MCF 10A (cell line): ENCODE data around the gene TRDN. TPM values are rescaled to one million over a fixed set of nuclear protein-coding genes. Genes with fewer than 3 reads are reported as not detected.

ENCODE experiments used
- BruUV-seq: library from RNA; stranded (reverse); fragments of 400-500 nt; replicated peaks from 2 replicates; lab custom pipeline; 2021; lab: Mats Ljungman, UMichigan
- CTCF ChIA-PET: fragments of 300-600 bp; sonication (Branson Sonifier 250); formaldehyde crosslinking; extraction: SDS; loops from one replicate; lab custom pipeline; 2021; ENCODE audit warnings: antibody characterized with exemption, inconsistent platforms; lab: Yijun Ruan, JAX
- POLR2A ChIA-PET: fragments of 300-600, 350-650 bp; sonication (Branson Sonifier 250); formaldehyde crosslinking; extraction: SDS; loops from one replicate; lab custom pipeline; 2020; ENCODE audit warnings: antibody characterized with exemption, inconsistent platforms; lab: Yijun Ruan, JAX
- DNase-seq: peaks from one replicate; pipeline ENCODE4 v3.0.0-alpha.2; 2018; ENCODE audit not compliant: unreplicated experiment
- H3K27ac Mint-ChIP-seq: one replicate; pipeline ENCODE4 v1.8.0; 2022; ENCODE audit warnings: mild to moderate bottlenecking, low read depth, mixed read lengths; ENCODE audit not compliant: unreplicated experiment
- H3K27me3 Mint-ChIP-seq: one replicate; pipeline ENCODE4 v1.8.0; 2022; ENCODE audit warnings: mixed read lengths; ENCODE audit not compliant: insufficient read depth, unreplicated experiment
- H3K36me3 Mint-ChIP-seq: one replicate; pipeline ENCODE4 v1.8.0; 2022; ENCODE audit warnings: mild to moderate bottlenecking, moderate library complexity, mixed read lengths; ENCODE audit not compliant: insufficient read depth, unreplicated experiment
- H3K4me1 Mint-ChIP-seq: one replicate; pipeline ENCODE4 v1.8.0; 2022; ENCODE audit warnings: mixed read lengths; ENCODE audit not compliant: insufficient read depth, unreplicated experiment
- H3K4me3 Mint-ChIP-seq: one replicate; pipeline ENCODE4 v1.8.0; 2022; ENCODE audit warnings: mild to moderate bottlenecking, moderate library complexity, mixed read lengths; ENCODE audit not compliant: unreplicated experiment
- H3K9me3 Mint-ChIP-seq: one replicate; pipeline ENCODE4 v1.8.0; 2022; ENCODE audit warnings: mixed read lengths; ENCODE audit not compliant: unreplicated experiment
- intact Hi-C: fragments of 100-400 bp; cut with micrococcal nuclease; formaldehyde crosslinking; loops from 2 replicates; pipeline ENCODE4 v1.14.1; 2022
- total RNA-seq: library from RNA; stranded (reverse); gene quantifications from 2 replicates; pipeline ENCODE4 v1.2.3, GENCODE V29; 2022
- TF ChIP-seq, protein P1 (sequence below): fragments of 200-600 bp; IDR thresholded peaks from one replicate; pipeline ENCODE4 v1.8.0; 2022; ENCODE audit warnings: antibody characterized with exemption, mild to moderate bottlenecking; ENCODE audit not compliant: unreplicated experiment

TRDN gene
- total RNA-seq, 1 experiment from 2014 or later = not detected

DNA sequence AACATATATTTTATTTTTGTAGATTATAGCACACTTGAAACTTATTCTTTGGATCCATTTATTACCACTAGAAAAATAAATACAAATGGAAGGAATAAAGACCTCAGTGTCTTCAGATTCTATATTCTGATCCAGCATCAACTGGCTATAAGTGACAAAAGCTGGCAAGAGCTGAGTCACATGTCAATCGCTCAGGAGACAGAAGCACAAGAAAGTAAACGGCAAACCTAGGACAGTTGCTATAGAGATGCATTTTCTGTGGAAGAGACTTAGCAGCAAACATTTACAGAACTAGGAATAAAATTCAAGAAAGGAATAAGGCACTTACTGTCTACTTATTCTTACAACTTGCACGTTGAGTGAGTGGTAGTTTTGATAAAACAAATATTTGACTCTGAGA lies 410.4 kb downstream of the TRDN start:
- Mint-ChIP-seq H3K9me3 (peaks cover 6% of the 10 kb centered on the region), H3K36me3 (no peaks in the 10 kb centered on the region), H3K4me1 (peaks cover 7% of the 10 kb centered on the region), H3K4me3 (no peak overlapping the region), H3K27ac (no peak overlapping the region), H3K27me3 (no peaks in the 10 kb centered on the region)
- ChIA-PET POLR2A (no interaction called here), CTCF (no interaction called here)
- no peak for DNase-seq
- TF ChIP-seq, protein P1, sequence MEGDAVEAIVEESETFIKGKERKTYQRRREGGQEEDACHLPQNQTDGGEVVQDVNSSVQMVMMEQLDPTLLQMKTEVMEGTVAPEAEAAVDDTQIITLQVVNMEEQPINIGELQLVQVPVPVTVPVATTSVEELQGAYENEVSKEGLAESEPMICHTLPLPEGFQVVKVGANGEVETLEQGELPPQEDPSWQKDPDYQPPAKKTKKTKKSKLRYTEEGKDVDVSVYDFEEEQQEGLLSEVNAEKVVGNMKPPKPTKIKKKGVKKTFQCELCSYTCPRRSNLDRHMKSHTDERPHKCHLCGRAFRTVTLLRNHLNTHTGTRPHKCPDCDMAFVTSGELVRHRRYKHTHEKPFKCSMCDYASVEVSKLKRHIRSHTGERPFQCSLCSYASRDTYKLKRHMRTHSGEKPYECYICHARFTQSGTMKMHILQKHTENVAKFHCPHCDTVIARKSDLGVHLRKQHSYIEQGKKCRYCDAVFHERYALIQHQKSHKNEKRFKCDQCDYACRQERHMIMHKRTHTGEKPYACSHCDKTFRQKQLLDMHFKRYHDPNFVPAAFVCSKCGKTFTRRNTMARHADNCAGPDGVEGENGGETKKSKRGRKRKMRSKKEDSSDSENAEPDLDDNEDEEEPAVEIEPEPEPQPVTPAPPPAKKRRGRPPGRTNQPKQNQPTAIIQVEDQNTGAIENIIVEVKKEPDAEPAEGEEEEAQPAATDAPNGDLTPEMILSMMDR = no peak
- BruUV-seq = no TSS peak
- intact Hi-C loops = no loop called here

DNA sequence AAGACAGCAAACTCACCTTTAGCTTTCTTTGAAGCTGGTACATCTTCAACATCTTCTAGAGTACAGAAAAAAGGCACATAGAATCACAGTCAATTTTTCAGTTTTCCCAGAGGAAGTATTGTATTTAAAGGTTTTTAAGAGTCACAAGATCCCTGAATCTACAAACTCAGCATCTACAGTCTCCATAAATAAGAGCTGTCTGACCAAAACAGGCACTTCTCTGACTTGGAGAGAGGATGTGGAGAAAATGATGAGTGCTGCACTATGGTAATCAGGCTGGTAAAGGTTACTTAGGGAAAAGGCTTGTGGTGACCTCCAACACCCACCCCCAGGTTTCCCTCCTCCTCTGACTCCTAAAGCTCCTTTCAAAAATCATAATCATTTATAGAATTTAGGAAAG lies 412.7 kb downstream of the TRDN start:
- POLR2A ChIA-PET = interaction anchor here (0.9 kb wide), 1 partner anchor 45 kb away, joined by 3 read pairs; no protein-coding TSS in a partner anchor
- no peak for DNase-seq
- Mint-ChIP-seq H3K9me3 (peaks cover 6% of the 10 kb centered on the region), H3K27ac (no peak overlapping the region), H3K4me3 (no peak overlapping the region), H3K4me1 (peaks cover 7% of the 10 kb centered on the region), H3K27me3 (no peaks in the 10 kb centered on the region), H3K36me3 (no peaks in the 10 kb centered on the region)
- no TSS peak for BruUV-seq
- CTCF ChIA-PET = no interaction called here
- TF ChIP-seq, protein P1 = no peak
- intact Hi-C loops = no loop called here

DNA sequence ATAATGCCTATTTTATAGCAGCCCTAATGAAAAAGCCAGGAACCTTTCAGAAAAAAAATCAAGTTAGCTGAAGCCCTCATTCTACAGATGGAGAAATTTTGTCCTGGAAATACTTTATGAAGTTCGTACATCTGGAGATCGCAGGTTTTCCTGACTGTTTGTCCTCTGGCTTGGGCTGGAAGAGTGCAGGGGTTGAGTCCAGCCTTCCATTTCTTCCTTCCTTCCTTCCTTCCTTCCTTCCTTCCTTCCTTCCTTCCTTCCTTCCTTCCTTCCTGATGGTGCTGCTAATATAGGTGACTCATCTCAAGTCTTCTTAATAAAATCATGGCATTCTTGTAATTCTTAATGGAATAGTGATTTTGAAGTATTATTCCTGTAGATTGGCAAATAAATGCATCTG lies 413.3 kb downstream of the TRDN start:
- BruUV-seq = no TSS peak
- ChIA-PET POLR2A (interaction anchor here (0.9 kb wide), 1 partner anchor 44 kb away, joined by 3 read pairs; no protein-coding TSS in a partner anchor), CTCF (no interaction called here)
- no peak overlapping the region for H3K4me3 Mint-ChIP-seq
- H3K9me3 Mint-ChIP-seq = peaks cover 6% of the 10 kb centered on the region
- H3K27me3 Mint-ChIP-seq = no peaks in the 10 kb centered on the region
- H3K27ac Mint-ChIP-seq = no peak overlapping the region
- no peaks in the 10 kb centered on the region for H3K36me3 Mint-ChIP-seq
- H3K4me1 Mint-ChIP-seq = peaks cover 7% of the 10 kb centered on the region
- TF ChIP-seq, protein P1 = no peak
- DNase-seq = no peak
- intact Hi-C loops = no loop called here

DNA sequence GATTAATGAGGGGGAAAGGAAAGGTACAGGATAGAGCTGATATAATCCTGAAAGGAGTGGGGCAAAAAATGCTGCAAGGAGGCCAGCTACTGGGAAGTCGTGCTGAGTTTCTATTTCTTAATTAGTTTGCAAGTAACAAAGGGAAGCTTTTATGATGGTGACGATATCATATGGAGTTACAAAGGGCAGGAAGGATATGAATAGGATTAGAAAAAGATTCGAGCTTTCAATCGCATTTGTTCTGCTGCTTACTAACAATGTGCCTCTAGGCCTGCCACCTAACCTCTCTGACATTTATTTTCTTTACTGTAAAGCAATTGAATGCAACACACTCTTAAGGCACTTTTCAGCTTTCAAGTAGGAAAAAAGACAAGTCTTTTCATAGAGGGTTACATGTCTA lies 421.5 kb downstream of the TRDN start:
- Mint-ChIP-seq H3K36me3 (no peaks in the 10 kb centered on the region), H3K4me1 (no peaks in the 10 kb centered on the region), H3K4me3 (no peak overlapping the region), H3K27ac (no peak overlapping the region), H3K27me3 (no peaks in the 10 kb centered on the region), H3K9me3 (no peaks in the 10 kb centered on the region)
- DNase-seq = no peak
- POLR2A ChIA-PET = no interaction called here
- intact Hi-C loops = no loop called here
- CTCF ChIA-PET = no interaction called here
- TF ChIP-seq, protein P1 = no peak
- BruUV-seq = no TSS peak
